HG03571 (cell line): ENCODE measurements around the gene ZNF423.

Experiments used
- ATAC-seq: cut with Tn5 transposase; IDR thresholded peaks from one replicate; pipeline ENCODE4 v1.9.1; 2021; ENCODE audit not compliant: unreplicated experiment

The ZNF423 gene

GRCh38 chr16:49826515-49826914 lies 29.4 kb downstream of the ZNF423 start:
- no peak for ATAC-seq

GRCh38 chr16:49825041-49825440 lies 30.9 kb downstream of the ZNF423 start:
- ATAC-seq: no peak

GRCh38 chr16:49824593-49824992 lies 31.3 kb downstream of the ZNF423 start:
- no peak for ATAC-seq

- ATAC-seq: no peak
Measured at GRCh38 chr16:49822649-49823370, 33.1 kb downstream of the ZNF423 start.

- no peak for ATAC-seq
Measured at GRCh38 chr16:49821614-49822282, 34.2 kb downstream of the ZNF423 start.

- no peak for ATAC-seq
Measured at GRCh38 chr16:49821156-49821555, 34.8 kb downstream of the ZNF423 start.

- ATAC-seq: no peak
Measured at GRCh38 chr16:49817754-49818507, 38.0 kb downstream of the ZNF423 start.

- ATAC-seq: no peak
Measured at GRCh38 chr16:49816875-49817274, 39.0 kb downstream of the ZNF423 start.

- ATAC-seq: no peak
Measured at GRCh38 chr16:49811644-49812334, 44.1 kb downstream of the ZNF423 start.

- no peak for ATAC-seq
Measured at GRCh38 chr16:49810831-49811230, 45.1 kb downstream of the ZNF423 start.

GRCh38 chr16:49809561-49809960 lies 46.4 kb downstream of the ZNF423 start:
- ATAC-seq: no peak

- ATAC-seq: no peak
Measured at GRCh38 chr16:49809062-49809461, 46.9 kb downstream of the ZNF423 start.

- ATAC-seq: no peak
Measured at GRCh38 chr16:49806446-49806845, 49.5 kb downstream of the ZNF423 start.

GRCh38 chr16:49801290-49801689 lies 54.6 kb downstream of the ZNF423 start:
- ATAC-seq: no peak

- ATAC-seq: no peak
Measured at GRCh38 chr16:49800876-49801275, 55.0 kb downstream of the ZNF423 start.

- ATAC-seq: no peak
Measured at GRCh38 chr16:49800441-49800840, 55.5 kb downstream of the ZNF423 start.

GRCh38 chr16:49799172-49799571 lies 56.7 kb downstream of the ZNF423 start:
- ATAC-seq: no peak

- no peak for ATAC-seq
Measured at GRCh38 chr16:49795513-49795912, 60.4 kb downstream of the ZNF423 start.

GRCh38 chr16:49793244-49793643 lies 62.7 kb downstream of the ZNF423 start:
- ATAC-seq: no peak

- ATAC-seq: no peak
Measured at GRCh38 chr16:49789616-49790015, 66.3 kb downstream of the ZNF423 start.

GRCh38 chr16:49788986-49789385 lies 66.9 kb downstream of the ZNF423 start:
- ATAC-seq: no peak
